ENCODE results near the gene LRGUK. TPM values are rescaled to one million over a fixed set of nuclear protein-coding genes. Genes with fewer than 3 reads are reported as not detected.
"Not testable (repeated sequence)": the region's sequence is repeated elsewhere in the genome, so short reads cannot be mapped to it uniquely, and the experiment has no call there.

The LRGUK gene
- total RNA-seq, 8 experiments from 2014 or later, result 0.31 to 6.7 (median 1.7) TPM

GRCh38 chr7:134200970-134201369 is 73.8 kb downstream of the LRGUK start:
- Histone ChIP-seq H3K4me3 (no peak overlapping the region), H3K4me1 (replicated peaks in 1 of 2) (no peaks in the 10 kb centered on the region), H3K27ac (no peak overlapping the region)
- no peak for ATAC-seq (replicated peaks in 6 of 8)
- in situ Hi-C loops (cut with MboI; ENCODE audit: low pct_unique_long_range_greater_than_20kb in 2 of 9, low sequenced_read_pairs in 9 of 9, unreplicated experiment in 9 of 9), result no loop called here
- WGBS, 10 experiments, result 40 to 100% (median 94%) methylated on average over 1 to 5 of the region's 5 CpGs; no CpG with 5 or more reads in 2 of the 10 experiments

GRCh38 chr7:134201569-134202261 is 74.6 kb downstream of the LRGUK start:
- H3K4me1 ChIP-seq (replicated peaks in 1 of 2), result no peaks in the 10 kb centered on the region
- no peak overlapping the region for H3K4me3 ChIP-seq
- 0 to 100% (median 82%) methylated on average over 1 to 6 of the region's 7 CpGs; no CpG with 5 or more reads in 2 of the 10 experiments for WGBS, 10 experiments
- no peak for ATAC-seq (replicated peaks in 6 of 8)
- in situ Hi-C loops (cut with MboI; ENCODE audit: low pct_unique_long_range_greater_than_20kb in 2 of 9, low sequenced_read_pairs in 9 of 9, unreplicated experiment in 9 of 9), result no loop called here
- H3K27ac ChIP-seq, result no peak overlapping the region

- Histone ChIP-seq H3K27ac (no peak overlapping the region), H3K4me3 (no peak overlapping the region), H3K4me1 (replicated peaks in 1 of 2) (no peaks in the 10 kb centered on the region)
- WGBS, 10 experiments, result 17 to 100% (median 78%) methylated on average over 1 to 4 of the region's 4 CpGs; no CpG with 5 or more reads in 2 of the 10 experiments
- in situ Hi-C loops (cut with MboI; ENCODE audit: low pct_unique_long_range_greater_than_20kb in 2 of 9, low sequenced_read_pairs in 9 of 9, unreplicated experiment in 9 of 9), result no loop called here
- ATAC-seq (replicated peaks in 6 of 8), result peak in 2 of 8 experiments; percentile 37 to 54
Measured at GRCh38 chr7:134203186-134203889, 76.2 kb downstream of the LRGUK start.

GRCh38 chr7:134209322-134210015 is 82.3 kb downstream of the LRGUK start:
- in situ Hi-C loops (cut with MboI; ENCODE audit: low pct_unique_long_range_greater_than_20kb in 2 of 9, low sequenced_read_pairs in 9 of 9, unreplicated experiment in 9 of 9), result no loop called here
- 87 to 100% (median 97%) methylated on average over 1 to 6 of the region's 16 CpGs; no CpG with 5 or more reads in 4 of the 10 experiments for WGBS, 10 experiments
- ATAC-seq (replicated peaks in 6 of 8), result no peak
- Histone ChIP-seq H3K4me1 (replicated peaks in 1 of 2) (no peaks in the 10 kb centered on the region), H3K4me3 (no peak overlapping the region), H3K27ac (no peak overlapping the region)

- 26 to 96% (median 89%) methylated on average over 2 to 6 of the region's 8 CpGs; no CpG with 5 or more reads in 3 of the 10 experiments for WGBS, 10 experiments
- no peak for ATAC-seq (replicated peaks in 6 of 8)
- Histone ChIP-seq H3K4me1 (replicated peaks in 1 of 2) (no peaks in the 10 kb centered on the region), H3K27ac (no peak overlapping the region), H3K4me3 (no peak overlapping the region)
- in situ Hi-C loops (cut with MboI; ENCODE audit: low pct_unique_long_range_greater_than_20kb in 2 of 9, low sequenced_read_pairs in 9 of 9, unreplicated experiment in 9 of 9), result no loop called here
Measured at GRCh38 chr7:134210227-134210626, 83.1 kb downstream of the LRGUK start.

GRCh38 chr7:134210976-134211663 is 84.0 kb downstream of the LRGUK start:
- in situ Hi-C loops (cut with MboI; ENCODE audit: low pct_unique_long_range_greater_than_20kb in 2 of 9, low sequenced_read_pairs in 9 of 9, unreplicated experiment in 9 of 9), result no loop called here
- Histone ChIP-seq H3K4me3 (no peak overlapping the region), H3K4me1 (replicated peaks in 1 of 2) (no peaks in the 10 kb centered on the region), H3K27ac (no peak overlapping the region)
- ATAC-seq (replicated peaks in 6 of 8), result no peak
- 19 to 100% (median 83%) methylated on average over 1 to 5 of the region's 7 CpGs; no CpG with 5 or more reads in 1 of the 10 experiments for WGBS, 10 experiments

GRCh38 chr7:134211817-134212216 is 84.7 kb downstream of the LRGUK start:
- no peak for ATAC-seq (replicated peaks in 6 of 8)
- no peak overlapping the region for H3K27ac ChIP-seq
- in situ Hi-C loops (cut with MboI; ENCODE audit: low pct_unique_long_range_greater_than_20kb in 2 of 9, low sequenced_read_pairs in 9 of 9, unreplicated experiment in 9 of 9), result no loop called here
- H3K4me1 ChIP-seq (replicated peaks in 1 of 2), result no peaks in the 10 kb centered on the region
- no peak overlapping the region for H3K4me3 ChIP-seq

GRCh38 chr7:134212576-134213546 is 85.7 kb downstream of the LRGUK start:
- WGBS, 10 experiments, result 46 to 94% (median 82%) methylated on average over 3 to 12 of the region's 13 CpGs
- ATAC-seq (replicated peaks in 6 of 8), result no peak

GRCh38 chr7:134220236-134220635 is 93.1 kb downstream of the LRGUK start:
- ATAC-seq (replicated peaks in 6 of 8), result no peak
- in situ Hi-C loops (cut with MboI; ENCODE audit: low pct_unique_long_range_greater_than_20kb in 2 of 9, low sequenced_read_pairs in 9 of 9, unreplicated experiment in 9 of 9), result no loop called here
- 17 to 100% (median 79%) methylated on average over 1 to 3 of the region's 3 CpGs; no CpG with 5 or more reads in 1 of the 10 experiments for WGBS, 10 experiments
- no peak overlapping the region for H3K4me3 ChIP-seq
- H3K27ac ChIP-seq, result no peak overlapping the region
- H3K4me1 ChIP-seq (replicated peaks in 1 of 2), result no peaks in the 10 kb centered on the region

More at GRCh38 chr7:134212576-134213546, 85.7 kb downstream of the LRGUK start:
- no peak overlapping the region for H3K4me3 ChIP-seq
- in situ Hi-C loops (cut with MboI; ENCODE audit: low pct_unique_long_range_greater_than_20kb in 2 of 9, low sequenced_read_pairs in 9 of 9, unreplicated experiment in 9 of 9), result no loop called here
- no peaks in the 10 kb centered on the region for H3K4me1 ChIP-seq (replicated peaks in 1 of 2)
- no peak overlapping the region for H3K27ac ChIP-seq

- H3K4me3 ChIP-seq; ATAC-seq (replicated peaks in 6 of 8); H3K4me1 ChIP-seq (replicated peaks in 1 of 2); in situ Hi-C loops (cut with MboI; ENCODE audit: low pct_unique_long_range_greater_than_20kb in 2 of 9, low sequenced_read_pairs in 9 of 9, unreplicated experiment in 9 of 9); H3K27ac ChIP-seq: not testable (repeated sequence)
- 14 to 100% (median 41%) methylated on average over 1 to 7 of the region's 7 CpGs; no CpG with 5 or more reads in 3 of the 10 experiments for WGBS, 10 experiments
Measured at GRCh38 chr7:134231296-134231695, 104.2 kb downstream of the LRGUK start.

- in situ Hi-C loops (cut with MboI; ENCODE audit: low pct_unique_long_range_greater_than_20kb in 2 of 9, low sequenced_read_pairs in 9 of 9, unreplicated experiment in 9 of 9), result no loop called here
- no peak for ATAC-seq (replicated peaks in 6 of 8)
- 10 to 85% (median 66%) methylated on average over 2 to 4 of the region's 4 CpGs for WGBS, 10 experiments
- H3K4me1 ChIP-seq (replicated peaks in 1 of 2), result no peaks in the 10 kb centered on the region
- no peak overlapping the region for H3K4me3 ChIP-seq
- no peak overlapping the region for H3K27ac ChIP-seq
Measured at GRCh38 chr7:134234216-134234615, 107.1 kb downstream of the LRGUK start.

GRCh38 chr7:134245253-134245652 is 118.1 kb downstream of the LRGUK start:
- Histone ChIP-seq H3K4me3 (no peak overlapping the region), H3K27ac (no peak overlapping the region), H3K4me1 (replicated peaks in 1 of 2) (no peaks in the 10 kb centered on the region)
- in situ Hi-C loops (cut with MboI; ENCODE audit: low pct_unique_long_range_greater_than_20kb in 2 of 9, low sequenced_read_pairs in 9 of 9, unreplicated experiment in 9 of 9), result no loop called here
- ATAC-seq (replicated peaks in 6 of 8), result no peak
- 14 to 100% (median 83%) methylated on average over 1 to 2 of the region's 2 CpGs; no CpG with 5 or more reads in 1 of the 10 experiments for WGBS, 10 experiments

Measured in motor neuron (in vitro differentiated cells).